Measurements from ENCODE around the gene ACTL8.

ACTL8 gene

DNA sequence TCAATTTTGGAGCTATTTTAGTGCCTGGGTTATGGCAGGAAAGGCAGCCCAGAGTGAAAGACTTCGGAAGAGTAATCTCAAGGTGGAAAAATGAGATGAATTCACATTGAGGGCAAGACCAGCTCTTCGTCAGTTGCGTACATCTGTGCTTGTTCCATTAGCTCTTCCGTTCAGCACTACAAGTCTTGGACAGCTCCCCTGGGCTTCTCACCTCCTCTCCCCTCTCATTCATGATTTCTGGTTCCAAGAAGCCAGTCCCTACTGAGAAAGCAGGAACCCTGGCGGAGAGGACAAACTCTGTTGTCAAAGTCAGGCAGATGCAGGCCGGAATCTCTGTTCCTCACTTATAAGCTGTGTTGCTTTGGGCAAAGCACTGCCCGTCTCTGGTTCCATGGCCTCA, 76.5 kb downstream of the ACTL8 start:
- in situ Hi-C loops (cut with MboI; ENCODE audit: low pct_unique_long_range_greater_than_20kb, low sequenced_read_pairs) = no loop called here
- DNase-seq = peak; percentile 44

GRCh38 chr1:17833661-17834501, 78.7 kb downstream of the ACTL8 start:
- no peak for DNase-seq
- in situ Hi-C loops (cut with MboI; ENCODE audit: low pct_unique_long_range_greater_than_20kb, low sequenced_read_pairs) = no loop called here

GRCh38 chr1:17834561-17835100, 79.5 kb downstream of the ACTL8 start:
- in situ Hi-C loops (cut with MboI; ENCODE audit: low pct_unique_long_range_greater_than_20kb, low sequenced_read_pairs) = no loop called here
- DNase-seq = no peak

GRCh38 chr1:17837233-17838030, 82.3 kb downstream of the ACTL8 start:
- in situ Hi-C loops (cut with MboI; ENCODE audit: low pct_unique_long_range_greater_than_20kb, low sequenced_read_pairs) = no loop called here
- no peak for DNase-seq

- in situ Hi-C loops (cut with MboI; ENCODE audit: low pct_unique_long_range_greater_than_20kb, low sequenced_read_pairs) = no loop called here
- DNase-seq = no peak
Measured at GRCh38 chr1:17839641-17840196, 84.6 kb downstream of the ACTL8 start.

DNA sequence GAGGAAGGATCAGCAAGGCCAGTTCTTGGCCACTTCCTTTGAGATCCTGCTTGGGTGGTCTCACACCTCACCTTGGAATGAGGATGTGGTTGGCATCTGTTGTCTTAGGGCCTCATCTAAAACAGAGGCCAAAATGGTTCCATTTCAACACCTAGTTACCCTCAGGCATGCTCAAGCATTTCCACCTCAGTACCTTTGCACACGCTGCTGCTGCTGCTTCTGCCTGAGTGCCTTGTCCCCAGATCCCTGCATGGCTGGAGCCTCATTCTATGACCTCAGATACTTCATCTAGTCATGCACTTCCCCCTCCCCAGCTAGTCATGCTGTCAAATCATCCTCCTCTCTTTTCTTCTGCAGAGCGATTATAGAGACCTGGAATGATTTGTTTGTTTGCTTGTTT, 86.8 kb downstream of the ACTL8 start:
- in situ Hi-C loops (cut with MboI; ENCODE audit: low pct_unique_long_range_greater_than_20kb, low sequenced_read_pairs) = no loop called here
- DNase-seq = no peak

GRCh38 chr1:17842686-17843085, 87.6 kb downstream of the ACTL8 start:
- DNase-seq = no peak
- in situ Hi-C loops (cut with MboI; ENCODE audit: low pct_unique_long_range_greater_than_20kb, low sequenced_read_pairs) = no loop called here

DNA sequence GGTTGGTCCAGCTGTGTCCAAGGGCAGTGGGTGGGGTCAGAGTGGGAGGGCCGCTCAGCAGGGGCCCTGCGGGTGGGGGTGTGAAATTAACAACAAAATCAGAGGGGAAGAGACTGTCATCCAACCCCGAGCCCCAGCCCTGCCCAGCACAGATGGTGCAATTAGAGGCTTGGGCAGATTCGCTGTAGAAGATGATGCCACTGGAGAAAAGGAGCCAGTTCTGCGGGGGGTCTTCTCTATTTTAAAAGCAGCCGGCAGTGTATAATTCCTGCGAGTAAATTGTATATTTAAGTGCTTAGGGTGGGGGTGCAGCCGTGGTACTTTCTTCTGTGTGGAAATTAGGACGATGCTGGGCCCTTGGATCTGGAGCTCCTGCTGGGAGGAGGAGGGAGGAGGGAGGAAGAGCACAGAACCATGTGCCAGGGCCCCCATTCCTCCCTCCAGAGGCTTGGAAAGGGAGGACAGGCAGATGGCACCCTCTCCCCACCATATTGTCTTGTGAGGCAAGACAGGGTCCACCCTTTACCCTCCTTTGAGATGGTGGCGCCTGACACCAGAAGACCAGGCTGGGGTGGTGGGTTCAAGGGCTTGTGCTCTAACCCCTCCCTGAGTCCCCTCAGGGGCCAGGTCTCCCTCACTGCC, 89.2 kb downstream of the ACTL8 start:
- in situ Hi-C loops (cut with MboI; ENCODE audit: low pct_unique_long_range_greater_than_20kb, low sequenced_read_pairs) = no loop called here
- DNase-seq = no peak

DNA sequence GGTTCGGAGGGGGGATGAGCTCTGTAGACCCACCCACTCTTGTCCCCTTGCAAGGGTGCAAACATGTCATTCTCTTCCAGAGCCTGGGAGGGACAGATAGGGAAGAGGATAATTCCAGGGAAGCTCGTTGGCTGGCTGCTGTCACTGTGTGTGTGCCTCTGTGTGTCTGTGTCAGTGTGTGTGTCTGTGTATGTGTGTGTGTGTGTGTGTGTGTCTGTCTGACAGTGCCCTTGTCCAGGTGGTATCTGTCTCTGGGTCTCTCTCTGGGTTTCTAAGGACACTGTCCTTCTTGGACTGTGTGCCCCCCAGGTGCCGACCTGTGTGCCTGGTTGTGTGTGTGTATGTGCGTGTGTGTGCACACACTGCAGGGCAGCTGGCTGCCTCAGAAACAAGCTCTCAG, 90.5 kb downstream of the ACTL8 start:
- in situ Hi-C loops (cut with MboI; ENCODE audit: low pct_unique_long_range_greater_than_20kb, low sequenced_read_pairs) = no loop called here
- DNase-seq = no peak

- in situ Hi-C loops (cut with MboI; ENCODE audit: low pct_unique_long_range_greater_than_20kb, low sequenced_read_pairs) = no loop called here
- no peak for DNase-seq
Measured at GRCh38 chr1:17846341-17846740, 91.2 kb downstream of the ACTL8 start.

- in situ Hi-C loops (cut with MboI; ENCODE audit: low pct_unique_long_range_greater_than_20kb, low sequenced_read_pairs) = no loop called here
- DNase-seq = no peak
Measured at GRCh38 chr1:17847111-17847510, 92.0 kb downstream of the ACTL8 start.

- no peak for DNase-seq
- in situ Hi-C loops (cut with MboI; ENCODE audit: low pct_unique_long_range_greater_than_20kb, low sequenced_read_pairs) = no loop called here
Measured at GRCh38 chr1:17849216-17849615, 94.1 kb downstream of the ACTL8 start.

- in situ Hi-C loops (cut with MboI; ENCODE audit: low pct_unique_long_range_greater_than_20kb, low sequenced_read_pairs) = no loop called here
- no peak for DNase-seq
Measured at GRCh38 chr1:17851056-17851455, 95.9 kb downstream of the ACTL8 start.

GRCh38 chr1:17852383-17852782, 97.2 kb downstream of the ACTL8 start:
- DNase-seq = no peak
- in situ Hi-C loops (cut with MboI; ENCODE audit: low pct_unique_long_range_greater_than_20kb, low sequenced_read_pairs) = no loop called here

DNA sequence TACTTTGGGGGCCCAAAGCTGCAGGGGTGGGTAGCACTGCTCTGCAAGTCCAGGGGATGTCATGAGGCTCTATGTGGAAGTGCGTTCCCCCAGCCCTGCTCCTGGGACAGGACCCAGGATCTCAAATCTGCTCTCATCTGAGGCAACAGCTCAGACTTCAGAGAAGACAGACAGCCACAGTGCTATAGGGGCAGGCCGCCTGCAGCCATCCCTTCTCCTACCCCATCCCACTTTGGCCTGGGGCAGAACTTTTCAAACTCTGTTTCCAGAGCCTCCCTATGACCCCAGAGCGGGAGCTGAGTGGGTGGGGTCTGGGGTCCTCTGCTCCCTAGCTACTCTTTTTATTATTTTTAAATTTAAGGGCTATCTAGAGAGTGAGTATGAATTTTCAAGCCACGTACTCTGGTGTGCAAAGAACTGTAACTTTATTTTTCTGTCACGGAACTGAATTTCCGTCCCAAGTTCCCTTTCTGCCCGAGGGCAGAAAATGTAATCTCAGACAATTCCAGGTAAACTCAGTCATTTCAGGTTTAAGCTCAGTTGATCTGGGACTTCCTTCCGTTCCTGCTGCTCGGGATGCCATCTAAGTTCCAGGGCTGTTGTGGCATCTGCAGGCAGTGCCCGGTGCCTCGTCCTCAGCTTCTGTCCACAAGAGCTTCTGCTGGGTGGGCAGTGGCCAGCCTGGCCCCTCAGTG, 98.3 kb downstream of the ACTL8 start:
- in situ Hi-C loops (cut with MboI; ENCODE audit: low pct_unique_long_range_greater_than_20kb, low sequenced_read_pairs) = no loop called here
- no peak for DNase-seq

GRCh38 chr1:17856496-17857108, 101.5 kb downstream of the ACTL8 start:
- DNase-seq = no peak
- in situ Hi-C loops (cut with MboI; ENCODE audit: low pct_unique_long_range_greater_than_20kb, low sequenced_read_pairs) = no loop called here

DNA sequence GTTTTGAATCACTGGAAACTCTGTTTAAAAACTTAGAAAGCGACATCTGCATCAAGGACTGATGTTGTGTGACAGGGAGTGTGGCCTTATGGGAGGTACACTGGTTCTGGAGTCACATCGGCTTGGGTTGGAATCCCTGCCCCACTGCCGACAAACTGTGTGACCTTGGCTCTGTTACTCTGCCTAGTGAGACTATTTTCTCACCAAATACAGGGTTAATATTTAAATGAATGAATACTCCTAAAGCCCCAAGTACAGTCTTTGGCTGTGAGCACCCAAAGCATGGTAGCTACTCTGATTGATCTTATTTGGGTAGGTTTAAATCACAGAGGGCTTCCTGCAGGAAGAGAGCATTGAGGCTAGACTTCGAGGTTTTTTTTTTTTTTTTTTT, 102.0 kb downstream of the ACTL8 start:
- DNase-seq = no peak
- in situ Hi-C loops (cut with MboI; ENCODE audit: low pct_unique_long_range_greater_than_20kb, low sequenced_read_pairs) = no loop called here

DNA sequence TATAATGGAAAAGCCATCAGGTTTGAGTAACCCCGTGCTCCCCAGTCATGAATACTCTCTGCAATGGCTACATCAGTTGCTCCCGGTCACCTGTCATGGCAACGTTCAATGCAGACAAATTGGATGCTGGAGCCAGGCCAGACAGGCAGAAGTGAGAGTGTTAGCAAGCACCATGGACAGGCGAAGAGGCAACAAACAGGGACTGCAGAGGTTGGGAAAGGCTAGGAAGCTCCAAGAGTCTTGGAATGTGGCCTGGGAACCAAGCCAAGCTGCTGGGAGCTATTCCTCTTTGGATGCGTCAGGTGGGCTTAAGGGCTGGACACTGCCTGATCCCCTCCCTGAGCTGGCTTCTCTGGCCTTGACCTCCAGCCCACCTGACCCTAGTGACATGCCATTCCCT, 102.9 kb downstream of the ACTL8 start:
- DNase-seq = no peak
- in situ Hi-C loops (cut with MboI; ENCODE audit: low pct_unique_long_range_greater_than_20kb, low sequenced_read_pairs) = no loop called here

- no peak for DNase-seq
- in situ Hi-C loops (cut with MboI; ENCODE audit: low pct_unique_long_range_greater_than_20kb, low sequenced_read_pairs) = no loop called here
Measured at GRCh38 chr1:17860812-17861211, 105.7 kb downstream of the ACTL8 start.
